H1 (cell line): Measurements from ENCODE around the gene NOXO1. TPM values are rescaled to one million over a fixed set of nuclear protein-coding genes. Genes with fewer than 3 reads are reported as not detected.

Source experiments
- CTCF ChIA-PET: fragments of 300-600 bp; sonication (Branson Sonifier 250); formaldehyde crosslinking; loops from one replicate; lab custom pipeline; 2021; ENCODE audit not compliant: partially characterized antibody; lab: Charles Lee
- POLR2A ChIA-PET: fragments of 300-600 bp; sonication (Branson Sonifier 250); formaldehyde crosslinking; loops from one replicate; lab custom pipeline; 2021; ENCODE audit warnings: inconsistent platforms; ENCODE audit not compliant: partially characterized antibody; lab: Charles Lee
- DNase-seq, 2 experiments: peaks; one replicate each; pipeline versions ENCODE4 v3.0.0 to v3.0.0-alpha.2; 2010 to 2022; ENCODE audit warnings: low spot score in 2 of 2, low read depth in 1 of 2, mixed read lengths in 1 of 2
- FAIRE-seq: peaks from 2 replicates; lab custom pipeline; 2011; peaks lifted over from hg19 to GRCh38; lab: Jason Lieb, UNC
- H2AFZ ChIP-seq: 2 replicates; pipeline ENCODE4 v1.8.1; 2012; ENCODE audit warnings: low read length, inconsistent platforms
- H2AK5ac ChIP-seq: 2 replicates; pipeline ENCODE4 v1.6.1; 2013; ENCODE audit warnings: low read depth, low read length
- H2BK120ac ChIP-seq: replicated peaks from 2 replicates; pipeline ENCODE3; 2013; ENCODE audit warnings: low read depth, low read length, inconsistent platforms
- H2BK12ac ChIP-seq: 2 replicates; pipeline ENCODE4 v1.6.1; 2013; ENCODE audit warnings: low read depth, low read length
- H2BK15ac ChIP-seq: 2 replicates; pipeline ENCODE4 v1.6.1; 2013; ENCODE audit warnings: low read length
- H2BK20ac ChIP-seq: 2 replicates; pipeline ENCODE4 v1.6.1; 2013; ENCODE audit warnings: low read length
- H2BK5ac ChIP-seq: 2 replicates; pipeline ENCODE4 v1.6.1; 2013; ENCODE audit warnings: low read depth, low read length
- H3K14ac ChIP-seq: 2 replicates; pipeline ENCODE4 v1.6.1; 2013; ENCODE audit warnings: inconsistent platforms; ENCODE audit not compliant: insufficient read length
- H3K18ac ChIP-seq: 2 replicates; pipeline ENCODE4 v1.6.1; 2013; ENCODE audit warnings: low read length; ENCODE audit errors: extremely low read depth
- H3K23ac ChIP-seq: 2 replicates; pipeline ENCODE4 v1.6.1; 2013; ENCODE audit warnings: inconsistent platforms; ENCODE audit not compliant: insufficient read length
- H3K23me2 ChIP-seq: 2 replicates; pipeline ENCODE4 v1.6.1; 2013; ENCODE audit warnings: low read depth, low read length
- H3K27ac ChIP-seq: 2 replicates; pipeline ENCODE4 v1.6.1; 2011; ENCODE audit warnings: low read depth, low read length, inconsistent platforms
- H3K27me3 ChIP-seq, 4 experiments: replicated peaks in 1 of 4; 1 replicate in 1 of 4; 2 replicates in 3 of 4; pipeline versions ENCODE4 v1.6.1 to v1.8.1; 2011 to 2013; ENCODE audit warnings: low read length in 3 of 4, mild to moderate bottlenecking in 3 of 4, inconsistent platforms in 2 of 4, mixed read lengths in 2 of 4, moderate library complexity in 1 of 4; ENCODE audit not compliant: control insufficient read depth in 3 of 4, insufficient read depth in 3 of 4; ENCODE audit errors: extremely low read depth in 1 of 4
- H3K36me3 ChIP-seq, 4 experiments: 2 replicates each; pipeline versions ENCODE4 v1.6.1 to v1.8.1; 2011 to 2013; ENCODE audit warnings: mild to moderate bottlenecking in 4 of 4, low read length in 3 of 4, moderate library complexity in 2 of 4, control low read depth in 1 of 4, inconsistent platforms in 1 of 4; ENCODE audit not compliant: insufficient read depth in 4 of 4, control insufficient read depth in 2 of 4
- H3K4ac ChIP-seq: replicated peaks from 2 replicates; pipeline ENCODE3; 2013; ENCODE audit warnings: low read length, low read depth, mixed read lengths, inconsistent platforms; ENCODE audit not compliant: insufficient read length
- H3K4me1 ChIP-seq, 4 experiments: replicated peaks in 1 of 4; 1 replicate in 1 of 4; 2 replicates in 3 of 4; pipeline versions ENCODE4 v1.6.1 to v1.8.1; 2011 to 2013; ENCODE audit warnings: low read length in 3 of 4, inconsistent platforms in 2 of 4, mixed read lengths in 1 of 4; ENCODE audit not compliant: insufficient read depth in 4 of 4, control insufficient read depth in 3 of 4
- H3K4me2 ChIP-seq, 2 experiments: 2 replicates each; pipeline versions ENCODE4 v1.6.1 to v1.8.1; 2011 to 2013; ENCODE audit warnings: low read depth in 2 of 2, low read length in 2 of 2, control low read depth in 1 of 2, inconsistent platforms in 1 of 2, mild to moderate bottlenecking in 1 of 2; ENCODE audit not compliant: insufficient read depth in 1 of 2
- H3K4me3 ChIP-seq, 4 experiments: fragments of 200-600, 300-600 bp in 1 of 4; sonication (generic), shearing (Covaris generic), sonication (Bioruptor Twin) in 1 of 4; 2 replicates each; pipeline versions ENCODE4 v1.5.1 to v1.8.1; 2011 to 2016; ENCODE audit warnings: low read length in 4 of 4, low read depth in 3 of 4, control low read depth in 2 of 4, inconsistent platforms in 2 of 4, mild to moderate bottlenecking in 2 of 4, mixed read lengths in 1 of 4, moderate library complexity in 1 of 4; ENCODE audit not compliant: insufficient read depth in 2 of 4; ENCODE audit errors: extremely low read depth in 1 of 4
- H3K56ac ChIP-seq: replicated peaks from 2 replicates; pipeline ENCODE3; 2013; ENCODE audit warnings: low read depth, mild to moderate bottlenecking, mixed read lengths, low read length, inconsistent platforms; ENCODE audit not compliant: insufficient read length
- H3K79me1 ChIP-seq: 2 replicates; pipeline ENCODE4 v1.6.1; 2013; ENCODE audit warnings: low read depth, low read length, control low read depth
- H3K79me2 ChIP-seq, 2 experiments: 2 replicates each; pipeline versions ENCODE4 v1.6.1 to v1.8.1; 2012 to 2013; ENCODE audit warnings: low read length in 2 of 2, mild to moderate bottlenecking in 2 of 2, inconsistent platforms in 1 of 2; ENCODE audit not compliant: insufficient read depth in 2 of 2, control insufficient read depth in 1 of 2
- H3K9ac ChIP-seq, 4 experiments: replicated peaks in 1 of 4; 1 replicate in 1 of 4; 2 replicates in 3 of 4; pipeline versions ENCODE4 v1.6.1 to v1.8.1; 2011 to 2013; ENCODE audit warnings: low read depth in 3 of 4, low read length in 3 of 4, control low read depth in 2 of 4, mild to moderate bottlenecking in 2 of 4, moderate library complexity in 2 of 4, inconsistent platforms in 1 of 4; ENCODE audit errors: extremely low read depth in 1 of 4
- H3K9me3 ChIP-seq, 2 experiments: 2 replicates each; pipeline versions ENCODE4 v1.6.1 to v1.8.1; 2012 to 2013; ENCODE audit warnings: mild to moderate bottlenecking in 2 of 2, moderate library complexity in 2 of 2, control low read depth in 1 of 2, inconsistent platforms in 1 of 2, low read depth in 1 of 2, low read length in 1 of 2, mixed read lengths in 1 of 2; ENCODE audit not compliant: insufficient read depth in 2 of 2
- H4K20me1 ChIP-seq, 2 experiments: replicated peaks in 1 of 2; 2 replicates each; pipeline versions ENCODE3 to v1.8.1; 2011 to 2013; ENCODE audit warnings: inconsistent platforms in 2 of 2, low read length in 2 of 2, mild to moderate bottlenecking in 1 of 2; ENCODE audit not compliant: insufficient read depth in 2 of 2, control insufficient read depth in 1 of 2
- H4K5ac ChIP-seq: 2 replicates; pipeline ENCODE4 v1.6.1; 2013; ENCODE audit warnings: low read length, low read depth, mixed read lengths, inconsistent platforms; ENCODE audit not compliant: insufficient read length
- H4K8ac ChIP-seq: 2 replicates; pipeline ENCODE4 v1.8.0; 2013; ENCODE audit warnings: mild to moderate bottlenecking, moderate library complexity, low read length, inconsistent platforms; ENCODE audit not compliant: insufficient read depth; ENCODE audit errors: extremely low read depth
- H4K91ac ChIP-seq: replicated peaks from 2 replicates; pipeline ENCODE3; 2013; ENCODE audit warnings: low read length, mixed read lengths, inconsistent platforms; ENCODE audit not compliant: insufficient read length
- CTCF ChIP-seq, 3 experiments: IDR thresholded peaks; 1 replicate in 2 of 3; 2 replicates in 1 of 3; pipeline versions ENCODE4 v1.5.1 to v1.6.1; 2011; ENCODE audit warnings: low read length in 3 of 3, mild to moderate bottlenecking in 3 of 3, inconsistent platforms in 2 of 3, low read depth in 1 of 3, moderate library complexity in 1 of 3; ENCODE audit not compliant: insufficient read depth in 1 of 3; ENCODE audit errors: control extremely low read depth in 1 of 3
- KDM1A ChIP-seq: fragments of 200-600, 300-600 bp; sonication (generic); IDR thresholded peaks from 2 replicates; pipeline ENCODE4 v1.7.1; 2016; ENCODE audit warnings: mild to moderate bottlenecking, low read length, borderline replicate concordance
- WGBS, 2 experiments: shearing (Covaris generic) in 1 of 2; methylation state at CpG; one replicate each; pipeline versions ENCODE4 v1.1.6 to v1.1.7; 2013 to 2015; ENCODE audit warnings: low lambda C conversion rate in 2 of 2, mixed read lengths in 2 of 2, inconsistent platforms in 1 of 2, low coverage in 1 of 2, missing lambda C conversion rate in 1 of 2; ENCODE audit not compliant: insufficient replicate concordance in 2 of 2, insufficient coverage in 1 of 2, insufficient read length in 1 of 2; ENCODE audit errors: extremely low coverage in 1 of 2, missing lambda C conversion rate in 1 of 2; 5-methylcytosine and 5-hydroxymethylcytosine counted together
- polyA plus RNA-seq, 7 experiments: library from polyadenylated mRNA; depleted of rRNA in 3 of 7; stranded (reverse) in 5 of 7; unstranded in 2 of 7; fragments of >200 nt in 5 of 7; fragments of 200-250 nt in 2 of 7; gene quantifications; 1 replicate in 5 of 7; 2 replicates in 1 of 7; 4 replicates in 1 of 7; pipeline versions ENCODE4 v1.2.1 to v1.2.3, GENCODE V29; 2011 to 2013; ENCODE audit warnings: missing spikeins in 2 of 7, mixed read lengths in 2 of 7
- total RNA-seq: library from RNA; stranded (reverse); fragmentation: NEBNext Ultra II Directional; extraction: Animal tissue kit (Norgen Biotek cat#: 25700); gene quantifications from 2 replicates; pipeline ENCODE4 v1.2.1, GENCODE V29; 2021

Gene NOXO1
- total and polyA plus RNA-seq, 2 of the 8 experiments (the other 6 are each of a cell fraction or from before 2014, with no cell fraction given): 1.3 to 2.5 TPM

GRCh38 chr16:1941162-1942046, 39.9 kb downstream of the NOXO1 start:
- Histone ChIP-seq H4K20me1 (peaks cover 0 to 4% of the 10 kb centered on the region in 2 experiments), H2BK12ac (no peak overlapping the region), H4K8ac (peak overlapping the region; percentile 36), H3K14ac (no peak overlapping the region), H3K79me2 (no peaks in the 10 kb centered on the region), H3K56ac (no peak overlapping the region), H2AFZ (no peak overlapping the region), H3K4me1 (peaks cover 0 to 9% (median 6%) of the 10 kb centered on the region in 4 experiments; a peak in 5 of 7 replicates), H3K9ac (no peak overlapping the region), H3K4ac (no peak overlapping the region), H2BK15ac (no peak overlapping the region), H3K23me2 (peaks cover 6% of the 10 kb centered on the region; the same call in 1 of the 2 replicates), H3K27me3 (peaks cover 0 to 2% (median 0%) of the 10 kb centered on the region in 4 experiments; a peak in 1 of 7 replicates), H3K23ac (no peak overlapping the region), H2BK120ac (no peak overlapping the region), H3K18ac (no peak overlapping the region), H3K79me1 (no peaks in the 10 kb centered on the region), H3K4me2 (peak overlapping the region; percentile 71 to 89; a peak in 3 of 4 replicates), H4K91ac (no peak overlapping the region), H3K9me3 (no peaks in the 10 kb centered on the region), H2BK20ac (no peak overlapping the region), H3K27ac (no peak overlapping the region), H3K4me3 (no peak overlapping the region; a peak in 1 of 8 replicates), H2BK5ac (no peak overlapping the region), H4K5ac (no peak overlapping the region), H2AK5ac (no peak overlapping the region), H3K36me3 (peaks cover 4 to 12% (median 8%) of the 10 kb centered on the region in 4 experiments; a peak in 5 of 8 replicates)
- TF ChIP-seq CTCF (IDR thresholded peaks at IDR 0.05; ENCODE audit: control extremely low read depth in 1 of 3, insufficient read depth in 1 of 3, low read depth in 1 of 3, low read length in 3 of 3) (peak; percentile 36 to 66 (median 53)), KDM1A (no peak)
- 84% methylated on average over 28 of the region's 30 CpGs; no CpG with 5 or more reads in 1 of the 2 experiments for WGBS, 2 experiments
- ChIA-PET POLR2A (interaction anchor here (0.8 to 11.7 kb wide), 7 partner anchors 9 to 49 kb away, joined by 3 to 336 read pairs (median 3); partner anchors contain the start of genes GFER, NDUFB10, RNF151 and RPL3L), CTCF (interaction anchor here (0.6 to 6.3 kb wide), 19 partner anchors 10 to 812 kb away, joined by 3 to 62 read pairs (median 5); partner anchors contain the start of genes MEIOB and RPL3L)
- DNase-seq (no peak), FAIRE-seq (no peak)
